HG03469 (cell line): ENCODE results near the gene RWDD1.

Experiments used
- ATAC-seq: cut with Tn5 transposase; IDR thresholded peaks from one replicate; pipeline ENCODE4 v1.9.1; 2021; ENCODE audit warnings: mild to moderate bottlenecking, moderate library complexity, moderate number of reproducible peaks; ENCODE audit not compliant: unreplicated experiment

The RWDD1 gene, protein sequence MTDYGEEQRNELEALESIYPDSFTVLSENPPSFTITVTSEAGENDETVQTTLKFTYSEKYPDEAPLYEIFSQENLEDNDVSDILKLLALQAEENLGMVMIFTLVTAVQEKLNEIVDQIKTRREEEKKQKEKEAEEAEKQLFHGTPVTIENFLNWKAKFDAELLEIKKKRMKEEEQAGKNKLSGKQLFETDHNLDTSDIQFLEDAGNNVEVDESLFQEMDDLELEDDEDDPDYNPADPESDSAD

DNA sequence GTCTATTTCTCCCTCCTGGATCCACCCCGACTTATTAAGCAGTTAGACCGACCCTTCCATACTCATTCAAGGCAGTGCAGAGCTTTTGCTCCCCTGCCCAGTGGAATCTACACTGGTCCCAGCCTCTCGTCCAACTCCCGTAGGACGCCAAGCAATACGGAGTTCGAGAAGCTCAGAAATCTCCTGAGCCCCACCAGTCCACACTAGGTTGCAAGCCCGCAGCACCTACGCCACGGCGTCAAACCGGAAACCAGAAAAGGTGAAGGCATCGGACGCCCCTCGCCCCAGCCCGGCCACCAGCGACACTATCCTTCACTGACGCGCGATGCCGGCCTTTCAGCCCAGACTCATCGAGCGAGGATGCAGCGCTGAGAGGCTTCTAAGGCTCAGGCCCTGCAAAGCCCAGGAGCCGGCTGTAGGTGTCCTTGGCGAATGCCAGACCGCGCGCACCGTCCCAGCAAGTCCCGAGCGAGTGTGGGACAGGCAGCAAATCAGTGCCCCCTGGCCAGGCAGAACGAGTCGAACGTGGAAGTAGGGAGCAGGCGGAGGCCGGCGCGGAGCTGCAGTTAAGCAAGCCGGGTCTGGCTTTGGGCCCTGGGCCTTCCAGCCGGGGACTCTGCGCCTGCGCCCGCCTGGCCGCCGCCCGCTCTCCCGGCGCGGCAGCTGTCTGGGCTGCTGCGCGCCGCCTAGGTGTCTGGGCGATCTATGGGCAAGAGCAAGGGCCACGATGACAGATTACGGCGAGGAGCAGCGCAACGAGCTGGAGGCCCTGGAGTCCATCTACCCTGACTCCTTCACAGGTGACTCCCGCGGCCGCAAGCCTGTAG lies at the start of gene RWDD1:
TSS of gene RWDD1 (plus strand) at position 649 of the 827 bp plus-strand sequence. CDS start at position 728, 79 bp downstream.
- ATAC-seq: peak; percentile 88

DNA sequence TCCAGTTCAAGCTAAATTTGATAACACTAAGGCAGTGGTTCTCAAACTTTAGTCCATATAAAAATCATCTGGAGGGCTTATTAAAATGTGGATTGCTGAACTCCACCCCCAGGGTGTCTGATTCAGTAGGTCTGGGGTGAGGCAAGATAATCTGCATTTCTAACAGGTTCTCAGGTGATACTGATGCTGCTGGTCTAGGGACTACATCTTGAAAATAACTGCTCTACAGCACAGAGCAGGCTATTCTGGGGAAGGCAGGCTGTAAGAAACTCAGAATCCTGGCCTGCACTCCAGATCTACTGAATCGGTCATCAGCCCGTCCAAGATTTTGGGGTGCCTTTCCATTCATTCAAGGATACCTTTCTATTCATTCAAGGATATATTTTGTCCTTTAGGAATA lies 48.4 kb upstream of the RWDD1 start:
- no peak for ATAC-seq

DNA sequence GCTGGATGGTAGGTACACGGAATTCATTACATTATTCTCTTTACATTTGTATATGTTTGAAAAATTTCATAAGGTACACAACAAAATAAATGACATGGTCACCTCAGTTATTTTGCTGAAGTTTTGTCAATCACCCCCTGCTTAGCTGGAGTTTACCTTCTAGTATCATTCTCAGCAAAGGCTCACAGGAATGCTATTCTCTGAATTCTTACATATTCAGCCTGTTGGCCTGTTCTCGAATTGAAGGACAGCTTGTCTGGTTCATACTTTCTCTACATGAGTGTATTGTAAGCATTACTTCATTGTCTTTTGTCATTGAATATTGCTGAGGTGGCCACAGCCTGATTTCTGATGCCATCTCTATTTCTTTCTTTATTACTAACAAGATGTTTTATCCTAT lies 47.1 kb upstream of the RWDD1 start:
- ATAC-seq: no peak

DNA sequence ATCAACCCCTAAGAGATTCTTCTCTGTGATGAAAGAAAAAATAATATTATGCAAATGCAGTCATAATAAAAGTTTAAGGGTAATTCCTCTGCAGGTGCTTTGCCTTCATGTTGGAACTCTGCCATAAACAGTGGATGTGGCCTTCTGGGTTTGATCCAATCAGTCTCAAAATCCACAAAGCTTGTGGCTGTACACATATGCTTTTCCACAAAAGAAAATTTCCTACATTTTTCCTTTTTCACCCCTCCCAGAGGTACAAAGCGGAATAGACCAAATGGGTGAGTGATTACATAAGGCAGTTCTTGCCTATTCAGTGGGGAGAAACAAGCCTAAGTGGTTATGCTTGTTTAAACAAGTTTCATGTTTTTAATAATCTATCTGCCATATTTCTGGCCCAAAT lies 43.2 kb upstream of the RWDD1 start:
- ATAC-seq: no peak

DNA sequence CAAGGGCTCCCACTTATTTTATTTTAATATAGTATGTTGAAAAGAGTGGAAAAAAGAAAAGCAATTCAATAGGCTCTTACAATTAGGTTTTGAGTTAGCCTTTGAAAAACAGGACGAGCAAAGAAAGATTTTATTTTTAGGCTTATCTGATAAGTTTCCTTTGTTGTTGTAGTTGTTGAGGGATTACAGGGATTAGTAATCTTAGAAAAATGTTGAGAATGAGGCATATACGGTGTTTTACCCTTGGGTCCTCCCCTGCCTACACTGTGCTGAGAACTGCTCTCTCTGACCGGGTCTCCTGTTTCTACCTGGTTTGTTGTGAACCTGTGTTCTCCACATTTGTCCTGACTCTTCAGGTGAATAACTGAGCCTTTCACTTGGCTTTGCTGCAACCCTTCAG lies 42.5 kb upstream of the RWDD1 start:
- no peak for ATAC-seq

DNA sequence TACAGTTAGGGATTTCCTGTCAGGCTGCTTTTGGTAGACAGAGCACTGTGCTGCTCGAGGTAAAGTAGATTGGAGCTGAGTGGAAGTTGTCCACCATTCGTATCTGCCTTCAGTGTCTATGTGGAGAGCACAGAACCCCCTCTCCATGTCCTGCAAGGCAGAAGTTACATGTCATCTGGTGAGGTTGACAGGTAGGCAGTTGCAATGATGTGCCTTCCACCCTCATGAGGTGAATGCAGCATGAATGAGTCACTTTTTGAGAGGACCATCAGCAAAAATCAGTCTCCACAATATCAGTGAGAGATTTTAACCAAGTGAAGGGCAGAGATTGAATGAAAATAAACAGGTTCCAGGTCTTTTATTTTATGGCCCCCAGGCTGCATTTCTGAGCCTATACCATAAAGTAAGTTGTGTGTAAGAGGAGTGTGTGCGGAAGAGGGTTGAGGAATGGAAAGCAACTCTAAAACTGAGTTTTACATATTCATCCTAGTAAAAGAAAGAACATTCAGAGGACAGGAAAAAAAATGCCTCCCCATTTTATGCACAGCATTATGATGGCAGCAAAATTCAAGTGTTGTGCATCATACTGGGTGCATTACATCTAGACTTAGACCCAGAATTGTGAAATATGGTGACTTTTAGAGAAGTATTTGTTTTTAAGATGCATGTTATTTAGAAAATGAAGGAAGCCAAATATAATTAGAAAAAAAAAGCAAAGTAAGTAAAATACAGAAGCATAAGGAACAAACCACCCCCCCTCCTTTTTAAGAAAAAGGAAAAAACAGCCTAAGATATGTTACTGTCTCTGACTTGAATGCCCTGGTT lies 41.6 kb upstream of the RWDD1 start:
- ATAC-seq: no peak

DNA sequence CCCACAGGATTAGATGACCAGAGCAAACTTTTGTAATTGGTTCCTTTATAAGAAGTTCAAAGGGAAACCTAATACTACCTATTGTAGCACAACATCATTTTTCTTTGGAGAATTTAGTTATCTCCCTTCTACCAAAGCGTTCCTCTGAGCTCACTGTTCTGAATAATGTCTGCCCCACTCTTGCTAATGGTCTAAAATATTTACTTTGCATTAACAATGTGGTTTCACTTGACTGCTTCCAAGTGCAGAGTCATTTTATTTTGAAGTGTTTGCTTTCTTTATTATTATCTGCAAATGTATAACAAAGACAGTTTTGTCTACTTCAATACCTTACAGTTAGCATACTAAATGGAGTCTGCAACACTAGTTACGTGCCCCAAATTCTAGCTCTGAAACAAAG lies 40.9 kb upstream of the RWDD1 start:
- ATAC-seq: no peak

DNA sequence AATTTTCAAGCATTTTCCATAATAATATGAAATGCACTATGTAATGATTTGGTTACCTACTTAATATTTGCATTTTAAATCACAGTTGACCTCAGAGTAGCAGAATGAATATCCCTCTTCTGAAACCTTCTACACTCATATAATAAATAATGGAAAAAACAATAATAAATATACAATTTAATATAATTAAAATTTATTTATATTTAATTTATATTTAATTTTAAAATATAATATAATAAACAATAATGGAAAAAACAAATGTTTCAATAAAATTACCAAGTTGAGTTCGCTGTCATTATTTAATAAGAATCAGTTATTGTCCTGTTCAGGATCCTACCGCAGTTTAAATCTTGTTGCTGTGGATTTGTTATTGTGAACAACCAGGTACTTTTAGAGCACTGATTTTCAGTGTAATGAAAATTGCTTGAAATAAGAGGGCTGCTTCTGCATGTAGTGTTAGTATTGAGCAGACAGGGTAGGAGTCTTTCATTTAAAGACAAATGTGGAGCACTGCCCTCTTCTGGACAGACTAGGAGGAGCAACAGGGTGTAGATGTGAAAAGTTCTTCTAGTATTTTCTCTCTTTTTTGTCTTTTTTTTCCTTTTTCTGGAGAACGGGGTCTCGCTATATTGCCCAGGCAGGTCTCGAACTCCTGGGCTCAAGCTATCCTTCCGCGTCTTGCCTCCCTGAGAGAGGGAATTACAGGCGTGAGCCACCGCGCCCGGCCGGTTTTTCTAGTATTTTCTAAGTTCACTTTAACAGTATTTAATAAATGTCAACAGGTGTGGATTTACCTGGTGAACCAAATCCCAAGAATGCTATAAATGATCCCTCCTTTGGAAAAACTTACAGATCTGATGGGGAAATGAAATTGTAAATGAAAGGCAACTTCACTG lies 39.4 kb upstream of the RWDD1 start:
- peak; percentile 76 for ATAC-seq

DNA sequence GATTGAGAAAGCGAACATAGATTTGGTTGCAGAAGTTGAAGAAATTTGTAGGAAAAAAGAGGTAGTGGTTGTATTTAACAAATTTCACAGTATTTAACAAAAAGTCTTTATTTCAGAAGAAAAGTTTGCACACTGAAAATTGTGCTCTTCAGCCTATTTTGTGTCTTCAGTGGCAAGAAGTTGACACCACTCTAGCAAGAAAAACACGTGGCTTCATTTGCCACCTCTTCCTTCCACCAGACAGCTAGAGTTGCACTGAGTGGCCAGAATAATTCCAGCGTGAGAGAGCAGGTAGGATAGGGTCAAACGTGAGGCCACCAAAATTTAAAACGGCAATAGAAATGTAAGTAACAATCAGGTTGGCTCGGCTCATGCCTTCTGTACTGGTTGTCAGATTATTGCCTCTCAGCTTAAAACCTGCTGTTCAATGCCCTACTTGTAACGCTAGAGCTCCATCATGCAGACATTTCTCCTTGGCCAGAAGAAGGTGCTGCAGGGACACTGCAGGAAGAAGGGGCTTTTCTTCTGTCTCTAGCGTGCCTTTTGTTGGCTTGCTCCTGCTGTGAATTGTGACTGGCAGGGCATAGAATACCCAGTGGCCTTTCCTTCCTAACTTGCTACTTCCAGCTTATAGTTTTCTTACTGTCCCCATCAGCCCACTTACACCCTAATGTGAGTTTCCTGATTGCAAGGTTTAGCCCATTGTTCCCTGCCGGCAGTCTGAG lies 37.9 kb upstream of the RWDD1 start:
- no peak for ATAC-seq

DNA sequence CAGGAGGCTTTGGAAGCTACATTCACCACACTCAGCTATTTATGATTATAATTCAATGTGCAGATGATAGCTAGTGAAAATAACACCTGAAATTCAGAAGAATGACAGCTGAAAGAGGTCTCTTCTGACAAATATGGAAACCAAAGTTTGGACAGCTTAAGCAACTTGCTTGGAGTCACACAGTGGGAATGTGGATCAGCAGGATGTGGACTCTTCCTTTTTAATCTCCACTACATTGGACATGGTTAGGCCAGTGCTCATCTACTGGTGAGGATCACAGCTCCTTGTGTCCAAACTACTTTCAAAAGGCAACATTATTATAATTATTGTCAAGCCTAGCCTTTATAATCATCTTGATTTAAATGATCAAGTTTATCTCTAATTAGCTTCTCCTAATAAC lies 36.2 kb upstream of the RWDD1 start:
- ATAC-seq: no peak

DNA sequence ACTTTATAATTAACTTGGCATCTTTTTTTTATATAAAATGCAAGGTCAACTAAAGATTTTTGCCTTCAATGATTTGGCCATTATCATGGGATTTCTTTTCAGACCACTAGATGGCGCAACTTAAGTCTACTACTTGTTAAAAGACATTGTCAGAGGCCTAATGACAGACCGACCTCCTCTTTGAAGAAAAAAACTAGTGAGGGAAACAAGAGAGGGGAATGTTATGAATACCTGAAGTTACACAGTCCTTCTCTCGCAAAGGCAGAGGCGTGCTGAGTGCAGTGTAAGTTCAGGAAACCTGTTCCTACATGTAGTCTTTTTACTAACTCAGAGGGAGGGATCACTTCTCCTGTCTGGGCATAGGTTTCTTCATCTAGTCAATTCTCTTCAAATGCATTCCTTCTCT lies 35.1 kb upstream of the RWDD1 start:
- ATAC-seq: peak; percentile 46

DNA sequence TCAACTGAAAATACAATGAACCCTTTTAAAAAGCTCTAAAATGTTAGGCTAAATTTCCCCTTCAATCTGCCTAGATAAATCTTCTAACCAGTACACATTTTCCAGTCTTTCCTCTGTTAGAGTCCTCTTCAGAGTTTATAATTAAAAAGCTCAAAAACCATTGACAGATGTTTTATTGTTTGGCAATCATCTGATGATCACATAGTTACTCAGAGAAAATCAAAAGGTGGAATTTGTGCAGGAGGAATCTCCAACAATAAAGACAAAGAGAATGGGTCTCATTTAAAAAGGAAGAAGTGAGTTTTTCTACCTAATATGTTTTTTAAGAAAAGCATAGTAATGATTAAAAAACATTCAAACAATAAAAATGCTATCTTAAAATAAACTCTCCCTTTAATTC lies 28.9 kb upstream of the RWDD1 start:
- ATAC-seq: no peak

DNA sequence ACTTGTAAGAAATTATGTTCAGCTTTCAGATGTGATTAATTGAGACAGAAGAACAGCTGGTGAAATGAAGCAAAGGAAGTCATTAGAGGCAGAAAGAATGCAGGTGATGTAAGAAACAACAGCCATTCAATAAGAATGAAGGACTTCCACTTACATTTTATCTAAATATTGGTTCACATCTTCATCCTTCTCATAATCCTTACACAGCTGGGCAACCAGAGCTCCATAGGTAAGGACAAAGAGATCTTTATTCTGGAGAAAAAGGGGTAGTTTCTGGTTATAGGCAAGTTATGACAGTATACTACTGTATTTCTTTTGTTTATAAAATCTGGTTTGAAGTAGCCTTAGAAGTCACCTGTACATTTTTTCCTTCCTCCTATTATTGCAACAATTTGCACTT lies 28.2 kb upstream of the RWDD1 start:
- ATAC-seq: no peak

DNA sequence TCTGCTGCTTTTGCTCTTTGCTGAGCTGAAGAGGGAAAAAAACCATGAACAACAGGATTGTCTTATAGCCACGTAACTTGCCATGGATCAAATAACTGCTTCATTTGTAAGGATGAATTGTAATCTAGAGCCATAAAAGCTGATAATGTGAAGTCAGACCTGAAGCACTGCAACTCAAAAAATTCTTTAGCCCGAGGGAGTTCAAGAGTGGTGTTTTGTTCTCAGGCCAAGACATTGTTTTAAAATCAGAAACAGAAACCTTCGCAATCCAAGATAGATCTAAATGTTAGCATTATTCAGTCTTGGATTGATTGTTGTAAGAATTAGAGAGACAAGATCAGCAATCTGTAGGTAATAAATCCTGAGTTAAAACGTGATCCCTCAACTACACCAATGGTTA lies 25.7 kb upstream of the RWDD1 start, which contains the start of gene TRAPPC3L:
TSS of gene TRAPPC3L (minus strand) at position 34 of the 400 bp plus-strand sequence. CDS start 170 bp downstream, outside the sequence.
- ATAC-seq: no peak

DNA sequence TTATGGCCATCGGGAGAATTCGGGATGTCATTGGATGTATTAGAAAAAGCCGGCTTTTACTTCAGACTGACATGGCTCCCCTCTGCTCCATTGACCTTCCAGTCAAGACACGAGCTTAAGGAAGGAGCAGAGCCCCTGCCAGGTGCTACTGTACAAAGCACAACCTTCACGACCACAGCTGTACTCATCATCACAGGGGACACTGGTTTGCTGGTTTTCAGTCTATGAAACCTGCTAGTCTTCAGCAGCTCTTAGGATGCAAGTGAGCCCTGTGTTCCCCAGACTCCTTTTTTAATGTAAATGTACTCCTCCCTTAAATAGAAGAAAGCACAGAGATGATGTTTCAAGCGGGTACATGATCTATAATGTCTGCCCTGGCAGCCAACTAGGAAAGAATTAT lies 23.9 kb upstream of the RWDD1 start:
- no peak for ATAC-seq

DNA sequence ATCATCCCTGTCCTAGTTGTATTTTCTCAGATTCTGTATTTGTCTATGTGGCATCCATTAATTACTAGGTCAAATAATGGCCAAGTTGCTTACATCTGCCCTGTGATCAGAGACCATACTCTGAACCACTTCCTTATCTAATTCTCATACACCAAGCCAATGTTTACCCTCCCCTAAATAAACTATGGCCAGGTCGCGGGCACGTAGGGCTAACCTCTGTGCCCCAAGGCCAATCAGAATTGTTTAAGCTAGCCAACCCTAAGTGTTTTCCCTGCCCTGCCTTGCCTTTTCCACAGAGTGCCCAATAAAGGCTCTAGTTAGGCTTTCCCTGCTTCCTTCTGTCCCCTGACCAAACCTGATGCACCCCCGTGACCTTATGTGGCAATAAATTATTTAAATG lies 20.5 kb upstream of the RWDD1 start:
- no peak for ATAC-seq

DNA sequence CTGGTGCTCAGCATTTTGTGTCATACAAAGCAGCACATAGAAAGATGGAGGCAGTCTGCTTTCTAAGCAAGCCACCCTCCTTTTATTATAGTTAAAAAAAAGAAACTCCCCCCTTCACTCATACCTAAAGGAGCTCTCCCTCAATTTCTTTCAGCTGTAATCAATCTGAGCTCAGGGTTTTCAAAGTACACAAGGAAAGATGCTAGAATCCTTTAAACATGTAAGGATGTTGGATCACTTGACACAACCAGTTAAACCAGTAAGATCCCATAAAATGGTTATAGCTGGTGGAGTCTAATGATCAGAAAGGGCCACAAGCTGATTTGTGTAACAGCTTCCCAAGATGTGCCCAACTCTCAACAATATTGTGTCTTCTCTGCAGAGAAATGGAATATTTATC lies 17.9 kb upstream of the RWDD1 start, which contains the start of gene CALHM4:
TSS of gene CALHM4 (plus strand) at position 301 of the 400 bp plus-strand sequence. CDS start at position 344, 43 bp downstream.
- ATAC-seq: no peak

DNA sequence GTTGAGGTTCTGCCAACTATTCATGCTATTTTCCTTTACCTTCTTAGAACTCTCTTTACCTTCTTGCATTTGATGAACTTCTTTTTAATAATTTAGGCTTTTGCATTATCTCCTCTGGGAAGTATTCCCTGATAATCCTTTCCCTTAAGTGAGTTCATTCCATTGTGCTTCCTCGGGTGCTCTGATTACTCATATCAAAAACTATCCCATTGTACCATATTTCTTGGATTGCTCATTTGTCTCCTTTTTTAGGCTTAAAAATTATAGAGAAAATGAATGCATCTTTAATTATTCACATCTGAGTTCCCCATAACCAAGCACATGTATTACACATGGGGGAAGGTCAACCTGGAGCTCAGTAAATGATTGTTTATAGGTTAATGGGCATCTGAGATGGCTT lies 15.2 kb upstream of the RWDD1 start:
- no peak for ATAC-seq

DNA sequence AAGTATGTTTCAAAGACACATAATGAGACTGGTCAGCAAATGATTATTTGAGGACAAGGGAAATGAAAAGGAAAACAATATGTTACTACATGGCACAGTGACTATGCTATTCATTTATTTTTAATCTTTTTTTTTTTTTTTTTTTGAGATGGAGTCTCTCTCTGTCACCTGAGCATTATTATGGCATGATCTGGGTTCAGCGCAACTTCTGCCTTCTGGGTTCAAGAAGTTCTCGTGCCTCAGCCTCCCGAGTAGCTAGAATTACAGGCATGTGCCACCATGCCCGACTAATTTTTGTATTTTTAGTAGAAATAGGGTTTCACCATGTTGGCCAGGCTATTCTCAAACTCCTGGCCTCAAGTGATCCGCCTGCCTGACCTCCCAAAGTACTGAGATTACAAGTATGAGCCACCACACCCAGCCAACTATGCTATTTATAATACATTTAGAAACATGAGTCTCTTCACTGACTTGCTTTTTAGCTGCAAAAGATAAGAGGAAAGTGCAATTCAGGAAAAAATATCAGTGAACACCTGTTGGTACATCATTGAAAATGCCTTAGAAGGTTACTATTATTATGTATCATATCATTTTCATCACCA lies 14.4 kb upstream of the RWDD1 start:
- ATAC-seq: no peak
